ENCODE measurements around the gene SAMD8.
"Not testable (repeated sequence)": the region's sequence is repeated elsewhere in the genome, so short reads cannot be mapped to it uniquely, and the experiment has no call there.

The SAMD8 gene

DNA sequence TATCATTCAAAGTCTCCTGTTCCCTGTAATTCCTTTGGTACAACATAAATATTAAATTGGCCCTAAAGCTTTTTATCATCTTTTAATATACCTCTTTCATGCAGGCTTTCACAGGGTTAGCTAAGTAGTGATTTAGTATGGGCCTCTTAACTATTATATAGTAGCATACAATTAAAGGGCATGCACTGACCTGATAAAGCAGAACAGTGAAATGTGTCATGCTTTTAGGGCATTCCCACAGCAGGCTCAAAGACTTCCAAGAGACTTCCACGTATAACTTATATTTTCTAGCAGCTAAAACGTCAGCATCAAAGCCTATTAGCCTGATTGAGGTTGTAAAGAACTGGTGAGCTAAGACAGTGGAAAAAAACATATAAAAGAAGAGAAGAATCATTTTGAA lies 35.3 kb downstream of the SAMD8 start:
- no peak for DNase-seq

DNA sequence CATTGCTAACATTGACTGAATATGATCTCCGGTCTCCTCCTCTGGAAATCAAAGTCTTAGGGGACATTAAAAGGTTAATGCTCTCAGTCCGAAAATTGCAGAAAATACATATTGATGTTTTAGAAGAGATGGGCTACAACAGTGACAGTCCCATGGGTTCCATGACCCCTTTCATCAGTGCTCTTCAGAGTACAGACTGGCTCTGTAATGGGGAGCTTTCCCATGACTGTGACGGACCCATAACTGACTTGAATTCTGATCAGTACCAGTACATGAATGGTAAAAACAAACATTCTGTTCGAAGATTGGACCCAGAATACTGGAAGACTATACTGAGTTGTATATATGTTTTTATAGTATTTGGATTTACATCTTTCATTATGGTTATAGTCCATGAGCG lies 39.2 kb downstream of the SAMD8 start:
- no peak for DNase-seq

DNA sequence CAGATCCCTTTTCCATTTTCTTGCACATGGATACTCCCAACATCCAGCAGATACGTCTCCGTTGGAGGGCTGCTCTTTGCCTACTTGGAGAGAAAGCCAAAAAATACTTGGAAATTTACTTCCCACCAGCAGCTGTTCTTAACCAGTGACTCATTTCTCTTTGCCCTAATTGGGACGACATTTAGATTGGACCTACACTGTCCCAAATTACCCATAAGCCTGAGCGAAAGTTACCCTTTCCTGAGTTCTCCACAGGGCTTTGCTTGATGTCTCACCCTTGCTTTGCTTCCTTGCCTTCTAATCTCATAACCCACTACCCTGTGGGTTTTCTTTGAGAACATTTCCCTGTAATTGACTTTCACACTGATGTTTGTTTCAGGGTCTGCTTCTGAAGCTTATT lies 48.1 kb downstream of the SAMD8 start:
- DNase-seq, result no peak

DNA sequence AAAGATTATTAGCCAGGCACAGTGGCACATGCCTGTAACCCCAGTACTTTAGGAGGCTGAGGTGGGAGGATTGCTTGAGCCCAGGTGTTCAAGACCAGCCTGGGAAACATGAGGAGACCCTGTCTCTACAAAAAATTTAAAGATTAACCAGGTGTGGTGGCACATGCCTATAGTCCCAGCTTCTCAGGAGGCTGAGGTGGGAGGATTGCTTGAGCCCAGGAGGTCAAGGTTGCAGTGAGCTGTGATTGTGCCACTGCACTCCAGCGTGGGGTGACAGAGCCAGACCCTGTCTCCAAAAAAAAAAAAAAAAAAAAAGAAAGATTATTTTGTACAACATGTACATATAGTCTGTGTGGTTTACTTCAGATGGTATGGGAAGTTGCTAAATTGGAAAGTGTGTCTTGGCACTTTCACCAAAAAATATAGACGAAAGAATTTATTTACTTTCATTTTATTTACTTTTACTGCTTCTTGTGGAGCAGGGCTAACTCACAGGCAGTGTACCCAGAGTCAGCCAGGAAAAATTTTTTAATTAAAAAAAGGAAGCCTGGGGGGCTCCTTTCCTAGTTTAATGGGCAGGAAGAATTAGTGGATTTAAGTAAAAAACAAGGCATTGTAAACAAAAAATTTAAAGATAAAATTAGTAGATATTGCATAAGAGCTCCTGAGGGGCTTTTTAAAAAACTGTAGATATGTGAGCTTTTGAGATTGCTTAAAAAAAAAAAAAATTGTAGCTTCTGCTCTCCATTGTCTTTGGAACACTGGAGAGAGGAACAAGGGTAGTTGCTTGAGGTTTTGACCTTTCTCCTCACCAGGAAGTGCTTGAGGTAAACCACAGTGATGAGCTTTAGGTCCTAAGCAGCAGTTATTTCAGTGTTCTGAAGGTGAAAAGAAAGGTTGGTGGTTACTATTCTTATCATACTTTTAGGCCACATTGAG lies 54.5 kb downstream of the SAMD8 start:
- DNase-seq, result no peak

DNA sequence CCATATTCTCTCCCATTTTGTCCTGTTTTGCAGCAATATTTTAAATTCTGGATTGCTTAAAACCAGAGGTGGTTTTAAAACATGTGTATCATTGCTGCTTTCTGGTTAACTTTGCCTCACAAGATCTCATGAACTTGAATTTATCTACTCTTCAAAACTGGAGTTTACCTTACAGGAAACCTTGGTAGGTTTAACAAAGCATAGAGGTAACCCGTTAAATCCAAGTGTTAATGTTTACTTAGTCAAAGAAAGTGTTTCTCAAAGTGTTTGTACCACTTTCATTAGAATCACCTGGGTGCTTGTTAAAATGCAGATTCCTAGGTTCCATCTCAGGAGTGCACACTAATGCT lies 55.1 kb downstream of the SAMD8 start:
- DNase-seq, result no peak

DNA sequence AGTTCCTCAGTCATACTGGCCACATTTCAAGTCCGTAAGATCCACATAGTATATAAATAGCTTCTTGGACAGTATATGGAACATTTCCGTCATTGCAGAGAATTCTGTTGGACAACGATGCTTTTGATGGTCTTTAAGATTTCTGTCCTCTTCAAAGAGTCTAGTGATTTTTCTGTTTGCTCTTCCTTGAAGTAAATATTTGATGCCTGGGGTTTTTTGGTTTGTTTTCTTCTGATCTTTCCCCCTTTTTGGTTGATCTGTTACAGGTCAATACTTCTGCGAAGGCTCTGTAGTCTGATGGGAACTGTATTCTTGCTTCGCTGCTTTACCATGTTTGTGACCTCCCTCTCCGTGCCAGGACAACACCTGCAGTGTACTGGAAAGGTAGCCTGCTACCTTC lies 56.8 kb downstream of the SAMD8 start:
- no peak for DNase-seq

DNA sequence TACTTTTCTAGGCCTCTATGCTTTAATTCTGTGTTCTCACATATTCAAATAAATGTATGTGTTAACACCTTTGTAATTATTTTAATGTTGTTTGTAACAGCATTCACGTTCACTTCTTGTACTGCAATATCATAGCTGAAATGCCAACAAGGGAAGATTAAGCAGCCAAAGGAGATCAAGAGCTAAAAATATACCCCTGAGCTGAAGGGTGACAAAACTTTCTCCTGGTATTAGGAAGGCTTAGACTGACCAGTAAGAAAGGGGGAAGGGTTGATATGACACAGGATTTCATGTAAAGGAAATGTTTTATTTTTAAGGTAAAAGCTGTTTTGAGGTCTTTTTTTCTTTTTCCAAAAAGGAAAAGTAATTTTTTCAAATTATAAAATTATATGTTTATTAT lies 58.8 kb downstream of the SAMD8 start:
- no peak for DNase-seq

DNA sequence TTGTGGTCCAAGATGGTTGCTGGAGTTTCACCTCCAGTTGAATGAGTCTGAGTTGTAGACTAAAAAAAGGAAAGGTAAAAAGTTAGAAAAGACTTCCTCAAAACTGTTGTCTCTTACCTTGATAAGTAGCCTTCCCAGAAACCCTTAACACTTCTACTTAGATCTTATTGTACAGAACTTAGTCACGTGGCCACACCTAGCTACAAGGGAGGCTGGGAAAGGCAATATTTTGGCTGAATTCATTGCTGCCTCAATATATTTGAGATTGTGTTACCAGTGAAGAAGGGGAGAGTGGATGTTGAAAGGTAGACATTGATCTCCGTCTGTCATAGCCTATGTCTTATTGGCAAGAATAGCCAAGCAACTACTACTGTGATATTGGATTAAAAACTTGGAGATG lies 63.6 kb downstream of the SAMD8 start:
- no peak for DNase-seq

DNA sequence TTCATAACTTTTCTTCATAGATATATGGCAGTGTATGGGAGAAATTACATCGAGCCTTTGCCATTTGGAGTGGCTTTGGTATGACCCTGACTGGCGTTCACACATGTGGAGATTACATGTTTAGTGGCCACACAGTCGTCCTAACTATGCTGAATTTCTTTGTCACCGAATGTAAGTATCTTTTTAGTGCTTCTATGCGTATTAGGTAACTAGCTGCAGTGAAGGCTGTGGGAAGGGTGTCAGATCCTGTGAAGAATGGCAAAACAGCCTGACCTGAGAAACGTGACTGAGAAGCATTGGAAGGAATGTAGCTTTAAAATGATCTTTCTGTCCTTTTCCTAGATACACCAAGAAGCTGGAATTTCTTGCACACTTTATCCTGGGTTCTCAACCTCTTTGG lies 64.6 kb downstream of the SAMD8 start:
- no peak for DNase-seq

DNA sequence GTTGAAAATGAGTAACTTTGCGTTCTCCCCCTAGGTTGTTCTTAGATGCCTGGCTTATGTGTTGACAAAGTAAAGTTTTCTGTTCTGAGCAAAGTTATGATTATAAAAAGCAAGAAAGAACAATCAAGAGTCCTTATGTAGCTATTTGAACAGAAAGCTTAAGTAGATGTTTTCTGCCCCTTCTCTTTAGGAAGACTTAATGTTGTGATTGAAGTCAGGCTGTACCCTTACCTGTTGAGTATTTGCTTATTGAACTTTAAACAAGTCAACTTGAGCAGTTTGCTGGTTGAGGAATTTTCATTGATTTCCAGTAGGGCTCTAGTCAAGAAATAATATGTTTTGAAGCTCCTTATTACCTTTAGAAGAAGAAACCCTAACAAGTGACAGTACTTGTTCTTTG lies 65.3 kb downstream of the SAMD8 start:
- DNase-seq, result no peak

DNA sequence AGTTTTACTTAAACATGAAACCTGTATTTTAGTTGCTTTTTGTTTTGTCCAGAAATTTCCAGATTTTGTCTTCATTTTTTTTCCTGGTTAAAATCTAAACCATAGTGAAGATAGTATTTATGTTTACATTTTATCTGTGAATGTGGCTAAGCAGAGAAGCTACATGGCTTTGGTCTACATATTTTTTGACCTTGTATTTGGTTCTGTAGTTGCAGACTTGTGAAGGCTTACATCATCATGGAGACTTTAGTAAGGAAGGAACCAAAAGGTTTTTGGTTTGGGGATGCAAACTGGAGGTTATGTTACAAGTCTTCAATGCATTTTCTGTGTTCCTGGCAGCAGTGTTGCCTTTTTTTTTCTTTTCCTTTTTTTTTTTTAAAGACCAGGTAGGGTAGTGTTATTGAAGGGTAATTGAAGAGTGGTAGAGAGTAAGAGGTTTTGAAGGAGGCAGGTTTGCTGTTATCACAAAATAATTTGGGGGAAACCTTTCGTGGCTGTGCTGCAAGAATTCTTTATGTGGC lies 68.3 kb downstream of the SAMD8 start:
- DNase-seq, result no peak

DNA sequence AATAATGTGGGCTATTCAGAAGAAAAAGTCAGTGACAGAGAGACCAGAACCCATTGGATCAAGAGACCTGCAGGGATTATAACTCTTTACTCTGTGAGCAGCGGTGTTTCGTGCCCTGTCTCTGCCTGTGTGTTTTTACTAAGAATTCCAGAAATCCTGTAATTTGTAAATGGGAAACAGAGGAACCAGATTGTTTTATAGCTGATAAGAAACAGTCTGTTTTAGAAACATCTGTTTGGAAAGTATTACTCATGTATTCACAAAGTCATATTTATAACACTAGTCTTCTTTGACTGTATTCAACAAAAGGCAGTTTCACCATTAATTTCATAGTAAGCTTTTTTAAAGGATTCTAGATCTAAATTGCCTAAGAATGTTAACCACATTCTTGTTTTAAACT lies 69.1 kb downstream of the SAMD8 start:
- DNase-seq, result no peak

DNA sequence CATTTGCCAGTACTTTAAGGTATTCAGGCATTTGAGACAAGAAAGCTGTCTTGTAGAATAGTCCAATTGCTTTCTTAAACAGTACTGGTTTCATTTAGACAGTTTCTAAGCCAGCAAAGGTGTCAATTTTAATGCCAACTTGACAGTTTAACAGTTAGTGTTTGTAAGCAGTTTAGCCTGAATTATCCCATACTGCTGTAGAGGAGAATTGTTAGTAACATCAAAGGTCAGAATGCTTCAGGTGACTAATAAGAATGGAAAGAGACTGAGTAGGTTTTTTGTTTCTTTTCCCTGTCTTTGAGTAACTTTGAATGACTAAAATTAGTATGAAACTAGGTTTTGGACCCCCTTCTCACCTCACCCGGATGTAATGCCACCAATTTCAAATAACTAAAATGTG lies 69.6 kb downstream of the SAMD8 start:
- DNase-seq, result no peak

DNA sequence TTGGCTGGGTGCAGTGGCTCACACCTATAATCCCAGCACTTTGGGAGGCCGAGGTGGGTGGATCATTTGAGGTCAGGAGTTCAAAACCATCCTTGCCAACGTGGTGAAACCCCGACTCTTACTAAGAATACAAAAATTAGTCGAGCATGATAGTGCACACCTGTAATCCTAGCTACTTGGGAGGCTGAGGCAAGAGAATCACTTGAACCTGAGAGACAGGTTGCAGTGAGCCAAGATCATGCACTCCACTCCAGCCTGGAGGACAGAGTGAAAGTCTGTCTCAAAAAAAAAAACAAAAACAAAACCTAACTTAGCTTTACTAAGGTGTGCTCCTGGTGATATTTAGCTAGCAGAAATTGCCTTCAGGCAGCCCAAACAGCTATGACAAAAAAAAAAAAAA lies 74.9 kb downstream of the SAMD8 start:
- DNase-seq, result no peak

DNA sequence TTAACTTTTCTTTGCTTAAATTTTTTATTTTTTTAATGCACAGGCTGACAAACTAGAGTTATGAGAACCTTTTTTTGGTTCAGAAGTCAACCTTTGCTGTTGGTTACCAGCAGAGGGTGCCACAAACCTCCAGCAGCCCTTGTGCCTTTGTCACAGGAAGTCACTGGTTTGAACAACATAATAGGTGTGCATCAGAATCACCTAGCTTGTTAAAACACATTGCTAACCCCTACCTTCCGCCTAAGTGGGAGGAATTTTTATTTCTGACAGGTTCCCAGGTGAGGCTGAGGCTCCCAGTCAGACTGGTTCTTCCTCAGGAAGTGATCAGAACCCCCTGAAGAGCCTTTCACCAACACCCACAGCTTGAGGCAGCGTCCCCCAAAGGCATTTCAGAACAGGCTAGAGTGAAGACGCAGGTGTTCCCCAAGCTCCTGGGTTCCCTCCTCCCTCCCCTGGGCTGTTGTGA lies 76.5 kb downstream of the SAMD8 start:
- DNase-seq, result no peak

DNA sequence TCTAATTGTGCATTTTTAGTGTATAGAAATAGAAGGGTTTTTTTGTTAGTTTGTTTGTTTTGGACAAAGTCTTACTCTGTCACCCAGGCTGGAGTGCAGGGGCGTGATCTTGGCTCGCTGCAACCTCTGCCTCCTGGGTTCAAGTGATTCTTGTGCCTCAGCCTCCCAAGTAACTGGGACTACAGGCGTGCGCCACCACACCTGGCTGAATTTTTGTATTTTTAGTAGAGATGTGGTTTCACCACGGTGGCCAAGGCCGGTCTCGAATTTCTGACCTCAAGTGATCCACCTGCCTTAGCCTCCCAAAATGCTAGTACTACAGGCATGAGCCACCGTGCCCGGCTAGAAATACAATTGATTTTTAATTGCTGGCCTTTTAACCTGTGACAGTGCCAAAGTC lies 77.1 kb downstream of the SAMD8 start:
- DNase-seq, result not testable (repeated sequence)

DNA sequence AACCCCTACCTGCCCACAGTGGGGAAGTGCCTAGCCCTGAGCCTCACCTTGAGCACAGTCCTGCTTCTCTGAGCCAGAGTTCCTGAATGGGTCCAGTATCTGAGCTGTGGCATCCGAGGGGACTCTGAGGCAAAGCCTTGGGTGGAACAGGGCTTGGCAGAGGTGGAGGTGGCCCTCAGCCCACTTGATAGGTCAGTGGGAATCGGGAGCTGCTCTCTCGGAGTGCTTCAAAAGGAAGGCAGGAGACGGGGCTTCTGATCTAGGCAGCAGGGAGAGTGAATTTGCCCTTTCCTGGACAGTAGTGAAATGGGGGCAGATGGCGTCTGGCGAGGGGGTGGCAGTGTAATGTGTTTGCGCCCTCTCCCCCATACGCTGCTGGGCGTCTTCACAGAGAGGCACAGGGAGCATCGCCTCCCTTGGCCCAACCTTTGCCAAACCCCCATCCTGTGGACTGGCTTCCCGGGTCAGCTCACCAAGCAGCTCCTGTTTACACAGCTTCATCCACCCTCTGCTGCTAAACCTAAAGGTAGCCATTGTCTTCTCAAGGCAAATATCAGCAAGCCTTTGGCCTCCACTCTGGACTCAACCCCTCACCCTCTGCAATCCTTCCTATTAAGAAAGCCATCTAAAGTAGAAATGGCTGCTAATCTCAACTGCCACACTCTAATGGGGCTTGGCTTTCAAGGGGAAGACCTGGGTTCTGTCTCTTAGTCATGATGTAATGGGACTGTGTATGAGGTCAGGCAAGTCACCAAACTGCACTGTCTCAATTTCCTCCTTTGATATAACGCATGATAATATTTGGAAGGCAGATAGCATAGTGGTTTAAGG lies 78.0 kb downstream of the SAMD8 start:
- DNase-seq, result no peak

DNA sequence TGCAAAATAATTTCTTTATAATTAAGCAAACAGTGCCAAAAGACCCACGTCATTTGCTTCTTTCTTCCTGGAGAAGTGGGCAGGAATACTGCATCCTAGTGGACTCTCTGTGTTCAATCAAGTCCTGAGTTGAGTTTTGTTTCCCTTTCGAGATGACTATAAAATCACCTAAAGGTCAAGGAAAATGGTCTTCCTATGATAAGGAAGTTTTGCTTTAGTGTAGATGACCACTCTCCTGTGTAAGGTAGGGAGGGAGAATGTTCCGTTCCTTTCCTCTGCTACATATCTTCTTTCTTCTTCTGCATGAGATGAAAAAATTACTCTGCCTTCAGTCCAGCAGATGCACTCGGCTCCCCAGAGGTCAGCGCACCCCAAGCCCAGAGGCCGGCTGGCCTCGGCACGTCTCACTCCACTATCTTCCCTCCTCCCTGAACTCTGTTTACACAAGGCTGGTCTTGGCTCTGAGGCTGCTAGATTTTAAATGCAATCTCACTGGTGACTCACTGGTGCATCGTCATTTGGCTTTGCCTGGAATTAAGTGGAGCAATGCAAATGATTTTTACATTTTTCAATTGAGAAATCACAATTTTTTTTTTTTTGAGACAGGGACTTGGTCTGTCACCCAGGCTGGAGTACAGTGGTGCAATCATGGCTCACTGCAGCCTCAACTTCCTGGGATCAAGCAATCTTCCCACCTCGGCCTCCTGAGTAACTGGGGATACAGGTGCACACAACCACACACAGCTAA lies 80.5 kb downstream of the SAMD8 start:
- no peak for DNase-seq

DNA sequence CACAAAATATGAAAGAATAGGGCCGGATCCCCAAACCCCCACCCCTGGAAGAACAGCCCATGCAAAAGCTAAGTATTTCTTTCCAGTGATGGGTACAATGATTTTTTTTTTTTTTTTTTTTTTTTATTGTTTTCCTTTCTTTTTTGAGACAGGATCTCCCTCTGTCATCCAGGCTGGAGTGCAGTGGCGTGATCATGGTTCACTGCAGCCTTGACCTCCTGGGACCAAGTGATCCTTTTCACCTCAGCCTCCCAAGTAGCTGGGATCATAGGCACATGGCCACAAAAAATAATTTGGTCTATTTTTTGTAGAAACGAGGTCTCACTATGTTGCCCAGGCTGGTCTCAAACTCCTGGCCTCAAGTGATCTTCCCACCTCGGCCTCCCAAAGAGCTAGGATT lies 83.2 kb downstream of the SAMD8 start:
- not testable (repeated sequence) for DNase-seq

DNA sequence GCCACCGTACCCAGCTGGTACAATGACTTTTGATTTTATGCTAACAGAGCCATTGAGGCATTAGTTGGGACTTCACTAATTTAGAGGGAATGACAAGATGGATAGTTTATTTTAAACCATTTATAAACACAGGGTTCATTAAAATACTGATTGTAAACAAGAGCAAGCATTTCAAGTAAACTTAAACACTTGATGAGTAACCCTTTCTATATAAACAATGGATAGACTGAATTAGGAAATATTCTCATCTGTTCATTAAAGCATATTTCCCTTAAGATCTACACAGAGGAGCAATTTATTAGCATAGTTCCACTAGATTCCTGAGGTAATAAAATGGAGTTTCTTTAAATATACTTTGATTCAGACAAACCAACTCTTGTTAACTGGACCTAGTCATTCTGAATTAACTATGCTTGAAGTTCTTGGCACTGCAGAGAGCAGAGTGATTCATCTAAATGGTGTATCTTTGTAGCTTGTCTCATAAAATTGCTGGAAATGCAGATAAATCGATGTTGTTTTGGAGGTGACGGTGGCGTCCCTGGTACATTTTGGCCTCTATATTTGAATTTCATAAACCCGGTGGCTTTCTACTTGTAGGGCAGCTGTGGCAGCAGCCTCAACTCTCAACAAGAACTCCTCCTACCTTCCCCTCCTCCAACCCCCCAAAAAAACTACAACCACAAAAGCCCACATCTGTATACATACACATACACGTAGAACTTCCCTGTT lies 83.7 kb downstream of the SAMD8 start:
- no peak for DNase-seq

DNA sequence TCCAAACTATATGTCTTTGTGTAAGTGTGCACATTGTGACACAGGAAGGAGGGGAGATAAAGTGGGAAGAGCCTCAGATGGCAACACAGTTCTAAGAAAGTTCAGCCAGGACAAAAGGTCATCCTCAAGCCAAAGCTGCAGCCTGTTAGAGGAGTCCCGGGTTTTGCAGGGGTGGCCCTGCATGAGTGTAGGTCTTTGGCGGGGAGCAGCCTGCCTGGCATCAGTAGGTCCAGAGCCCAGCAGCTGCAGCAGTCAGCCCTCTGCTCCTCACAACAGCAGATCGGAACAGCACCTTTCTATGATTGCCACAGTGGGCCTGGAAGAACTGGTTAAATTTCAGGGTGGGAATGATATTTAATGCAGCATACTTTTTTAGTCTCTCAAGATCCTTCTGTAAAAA lies 85.6 kb downstream of the SAMD8 start:
- DNase-seq, result no peak

DNA sequence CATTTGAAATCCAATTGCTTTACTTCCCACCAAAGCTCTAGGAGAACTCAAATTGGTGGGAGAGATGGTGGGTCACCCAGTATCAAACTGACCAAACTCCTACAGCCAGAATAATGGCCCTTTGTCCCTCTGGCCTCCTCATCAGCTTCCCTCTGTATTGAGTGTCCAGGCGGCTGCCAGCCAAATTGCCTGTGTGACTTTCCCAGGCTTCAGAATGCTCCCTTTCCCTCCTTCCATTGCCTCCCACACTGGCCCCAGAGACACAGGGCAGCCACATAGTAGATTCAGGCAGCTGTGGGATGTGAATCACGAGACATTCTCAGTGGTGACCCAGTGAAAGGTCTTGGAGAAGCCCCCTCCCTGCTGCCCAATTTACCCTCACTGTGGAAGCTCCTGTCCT lies 86.5 kb downstream of the SAMD8 start:
- DNase-seq, result no peak
